Measurements from ENCODE around the gene TOX2.

Gene TOX2

GRCh38 chr20:43940518-43941225 is 26.0 kb downstream of the TOX2 start:
- DNase-seq, result no peak

- no peak for DNase-seq
These were observed 27.0 kb downstream of the TOX2 start for GRCh38 chr20:43941476-43942200.

GRCh38 chr20:43942201-43942590 is 27.5 kb downstream of the TOX2 start:
- no peak for DNase-seq

- peak; percentile 13 for DNase-seq
These were observed 28.1 kb downstream of the TOX2 start for GRCh38 chr20:43942667-43943285.

GRCh38 chr20:43943725-43944124 is 29.1 kb downstream of the TOX2 start:
- no peak for DNase-seq

- DNase-seq, result no peak
These were observed 30.1 kb downstream of the TOX2 start for GRCh38 chr20:43944653-43945235.

GRCh38 chr20:43945391-43946205 is 30.9 kb downstream of the TOX2 start:
- no peak for DNase-seq

- DNase-seq, result no peak
These were observed 31.5 kb downstream of the TOX2 start for GRCh38 chr20:43946206-43946491.

GRCh38 chr20:43946659-43947315 is 32.1 kb downstream of the TOX2 start:
- DNase-seq, result no peak

- no peak for DNase-seq
These were observed 32.7 kb downstream of the TOX2 start for GRCh38 chr20:43947316-43947710.

GRCh38 chr20:43948455-43948854 is 33.8 kb downstream of the TOX2 start:
- no peak for DNase-seq

GRCh38 chr20:43949248-43949647 is 34.6 kb downstream of the TOX2 start:
- DNase-seq, result no peak

- peak; percentile 66 for DNase-seq
These were observed 35.3 kb downstream of the TOX2 start for GRCh38 chr20:43949741-43950618.

GRCh38 chr20:43953919-43954592 is 39.4 kb downstream of the TOX2 start:
- DNase-seq, result no peak

GRCh38 chr20:43954704-43955061 is 40.0 kb downstream of the TOX2 start:
- DNase-seq, result no peak

- DNase-seq, result peak; percentile 42
These were observed 40.6 kb downstream of the TOX2 start for GRCh38 chr20:43955062-43955749.

- DNase-seq, result no peak
These were observed 41.1 kb downstream of the TOX2 start for GRCh38 chr20:43955750-43956191.

GRCh38 chr20:43957392-43957791 is 42.7 kb downstream of the TOX2 start:
- DNase-seq, result no peak

- DNase-seq, result no peak
These were observed 44.0 kb downstream of the TOX2 start for GRCh38 chr20:43958626-43959025.

Measured in activated CD4-positive, alpha-beta T cell treated with anti-CD3 and anti-CD28 coated beads, Interleukin-2, amount 50 U/mL, for 1 hour (primary cell).